ENCODE measurements around the gene ASTN2.

Gene ASTN2

GRCh38 chr9:116422119-116422979 lies 992.5 kb downstream of the ASTN2 start:
- no peak for DNase-seq

DNA sequence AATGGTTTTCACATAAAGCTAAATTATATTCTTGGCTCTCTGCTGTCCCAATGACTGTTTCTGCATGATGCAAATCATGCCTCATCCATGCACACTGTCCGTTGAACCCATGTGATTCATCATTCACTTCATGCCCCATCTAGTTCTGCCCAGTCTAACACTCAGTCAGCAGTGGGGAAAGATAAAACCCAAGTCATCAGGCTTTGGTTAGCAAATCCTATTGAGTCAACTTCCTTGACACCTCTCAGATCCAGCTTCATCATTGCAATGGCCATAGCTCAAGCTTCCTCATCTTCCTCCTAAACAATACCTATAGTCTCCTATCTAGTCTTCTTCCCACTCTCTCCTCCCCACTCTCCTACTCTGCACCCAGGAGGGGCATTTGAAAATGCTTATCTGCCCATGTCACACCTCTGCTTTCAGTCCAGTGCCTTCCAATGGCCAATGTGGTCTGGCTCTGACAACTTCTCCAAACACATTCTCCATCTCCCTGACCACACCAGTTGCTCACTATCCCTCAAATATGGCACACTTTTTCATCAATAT lies 993.8 kb downstream of the ASTN2 start:
- DNase-seq, result peak; percentile 53

GRCh38 chr9:116419181-116419580 lies 995.7 kb downstream of the ASTN2 start:
- no peak for DNase-seq

DNA sequence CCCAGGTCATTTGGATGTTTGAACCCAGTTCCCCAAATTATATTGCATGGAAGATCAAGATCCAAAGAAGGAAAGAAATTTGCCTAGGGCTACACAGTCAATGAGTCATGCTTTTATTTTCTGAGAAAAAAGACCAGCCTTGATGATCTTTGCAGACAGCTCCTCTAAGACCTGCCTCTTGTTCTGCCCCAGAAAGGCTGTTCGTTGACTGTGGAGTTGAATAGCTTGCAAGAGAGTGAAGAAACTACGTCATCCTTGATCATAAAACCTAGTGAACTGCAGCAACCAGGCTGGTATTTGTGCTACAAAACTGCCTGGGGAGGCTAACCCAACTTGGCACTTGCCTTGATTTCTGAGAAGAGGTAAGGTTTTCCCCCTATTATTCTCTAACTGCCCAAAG lies 997.4 kb downstream of the ASTN2 start:
- no peak for DNase-seq

- DNase-seq, result no peak
These were observed 998.4 kb downstream of the ASTN2 start for GRCh38 chr9:116416421-116416820.

GRCh38 chr9:116414374-116414773 lies 1000.5 kb downstream of the ASTN2 start:
- DNase-seq, result no peak

- DNase-seq, result no peak
These were observed 1003.4 kb downstream of the ASTN2 start for GRCh38 chr9:116411506-116411905.

DNA sequence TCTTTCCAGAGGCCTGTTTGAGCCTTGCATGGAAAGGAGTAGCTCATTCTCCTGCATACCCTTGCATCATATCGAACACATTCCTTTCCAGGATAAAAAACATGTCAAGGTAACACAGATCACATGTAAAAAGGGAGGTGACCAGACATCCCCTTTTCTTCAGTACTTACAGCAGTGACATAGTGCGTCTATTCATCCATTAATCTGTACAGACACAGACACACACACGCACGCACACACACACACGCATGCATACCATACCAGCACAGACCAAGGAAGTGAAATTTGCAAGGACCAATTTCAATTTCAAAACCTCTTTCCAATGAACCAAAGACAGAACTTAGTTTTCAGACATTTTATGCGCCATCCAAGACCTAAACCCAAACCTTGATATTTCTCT lies 1005.2 kb downstream of the ASTN2 start:
- no peak for DNase-seq

GRCh38 chr9:116409129-116409528 lies 1005.7 kb downstream of the ASTN2 start:
- DNase-seq, result no peak

DNA sequence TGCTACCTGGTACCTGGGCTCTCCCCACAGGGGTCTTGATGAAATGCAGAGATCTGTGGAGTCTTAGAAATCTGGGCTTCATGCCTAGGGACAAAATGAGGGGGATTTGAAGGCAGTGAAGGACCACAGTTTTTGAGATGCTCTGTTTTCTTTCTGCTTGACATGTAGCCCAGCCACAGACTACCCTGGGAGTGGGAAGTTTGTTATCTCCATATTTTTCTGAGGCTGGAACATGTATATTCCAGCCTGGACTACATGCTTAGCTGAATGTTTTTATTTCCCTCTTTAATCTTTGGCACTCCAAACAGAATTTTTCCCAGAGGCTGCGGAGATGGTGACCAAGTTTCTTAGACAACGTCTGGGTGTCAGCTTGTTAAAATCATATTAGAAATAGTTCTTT lies 1008.4 kb downstream of the ASTN2 start:
- DNase-seq, result no peak

- DNase-seq, result no peak
These were observed 1009.5 kb downstream of the ASTN2 start for GRCh38 chr9:116405321-116405720.

GRCh38 chr9:116404228-116404627 lies 1010.6 kb downstream of the ASTN2 start:
- DNase-seq, result no peak

GRCh38 chr9:116403171-116403570 lies 1011.7 kb downstream of the ASTN2 start:
- no peak for DNase-seq

DNA sequence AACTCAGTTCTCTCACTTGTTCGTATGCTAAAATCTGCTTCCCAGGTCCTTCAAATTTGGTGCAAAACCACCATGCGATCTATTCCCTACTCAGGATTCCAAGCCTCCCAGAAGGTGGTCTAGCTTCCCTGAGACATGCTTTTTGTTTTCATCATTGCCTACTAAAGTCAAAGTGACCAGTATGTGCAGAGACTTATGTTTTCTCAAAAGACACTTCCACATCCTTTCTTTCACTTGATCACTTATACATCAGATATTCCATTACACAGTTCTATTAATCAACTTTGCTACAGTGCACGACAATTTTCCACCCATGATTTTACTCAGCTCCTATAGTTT lies 1019.2 kb downstream of the ASTN2 start:
- no peak for DNase-seq

DNA sequence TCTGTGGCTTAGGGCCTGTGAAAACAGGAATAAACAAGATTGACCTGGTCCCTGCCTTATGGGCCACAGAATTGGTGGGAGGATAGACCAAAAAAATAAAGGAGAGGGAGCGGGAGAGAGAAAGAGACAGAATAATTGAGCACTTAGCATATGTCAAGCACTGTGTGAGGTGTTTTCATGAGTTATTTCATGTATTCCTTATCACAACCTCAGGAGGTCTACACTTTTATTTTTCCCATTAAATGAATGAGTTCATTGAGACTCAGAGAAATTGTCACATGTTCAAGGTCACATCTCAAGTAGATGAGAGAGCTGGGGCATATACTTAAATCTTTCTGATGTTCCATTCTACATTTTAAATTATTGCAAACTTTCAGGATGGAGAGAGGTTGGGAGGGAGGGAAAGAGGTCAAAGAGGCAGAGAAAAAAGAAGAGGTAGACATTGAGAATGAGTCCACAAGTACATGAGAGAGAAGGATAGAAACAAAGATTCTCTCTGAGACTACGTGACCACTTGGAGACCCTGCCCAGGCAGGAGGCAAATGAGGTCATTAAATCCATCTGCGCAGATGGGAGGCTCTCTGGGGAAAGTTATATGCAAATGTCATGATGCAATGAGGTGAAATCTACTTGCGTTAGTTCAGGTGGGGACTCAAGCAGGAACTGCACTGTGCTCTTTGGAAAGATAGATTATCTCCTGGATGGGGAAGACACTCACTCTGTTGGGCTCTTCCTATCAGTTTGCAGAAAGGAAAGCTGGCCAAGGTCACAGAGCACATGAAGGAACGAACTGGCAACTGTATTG lies 1019.8 kb downstream of the ASTN2 start:
- no peak for DNase-seq

DNA sequence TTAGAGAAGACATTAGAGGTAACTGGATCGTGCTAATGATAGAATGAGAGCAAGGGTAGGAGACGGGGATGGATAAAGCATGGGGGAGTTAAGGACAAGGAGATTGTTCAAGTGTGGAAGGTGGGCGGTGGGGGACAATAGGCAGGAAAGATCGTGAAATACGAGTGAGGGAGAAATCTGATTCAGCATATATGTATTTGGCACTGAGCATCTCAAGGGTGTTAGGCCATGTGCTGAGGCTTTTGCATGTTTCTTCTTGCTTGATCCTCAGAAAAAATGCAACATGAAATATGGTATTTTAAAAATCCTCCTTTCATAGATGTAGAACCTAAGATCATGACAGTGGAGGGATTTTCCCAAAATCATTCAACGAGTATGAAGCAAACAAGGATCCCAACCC lies 1020.8 kb downstream of the ASTN2 start:
- DNase-seq, result no peak

DNA sequence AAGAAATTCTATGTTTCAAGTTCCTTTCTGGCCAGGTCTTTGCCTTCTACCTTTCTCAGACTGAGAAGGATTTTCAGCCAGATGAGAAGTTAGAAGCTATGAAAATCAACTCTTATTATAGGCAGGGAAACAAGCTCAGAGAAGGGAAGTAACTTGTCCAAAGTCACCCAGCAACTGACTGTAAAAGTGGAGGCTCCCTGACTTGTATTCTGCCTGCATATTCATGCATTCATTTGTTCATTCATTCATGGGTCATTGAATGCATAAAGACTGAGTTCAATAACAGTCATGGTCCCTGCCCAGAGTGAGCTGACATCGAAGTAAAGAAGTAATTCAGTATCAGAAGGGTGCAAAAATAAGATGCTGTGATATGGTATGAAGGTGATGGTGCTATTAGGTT lies 1021.7 kb downstream of the ASTN2 start:
- no peak for DNase-seq

DNA sequence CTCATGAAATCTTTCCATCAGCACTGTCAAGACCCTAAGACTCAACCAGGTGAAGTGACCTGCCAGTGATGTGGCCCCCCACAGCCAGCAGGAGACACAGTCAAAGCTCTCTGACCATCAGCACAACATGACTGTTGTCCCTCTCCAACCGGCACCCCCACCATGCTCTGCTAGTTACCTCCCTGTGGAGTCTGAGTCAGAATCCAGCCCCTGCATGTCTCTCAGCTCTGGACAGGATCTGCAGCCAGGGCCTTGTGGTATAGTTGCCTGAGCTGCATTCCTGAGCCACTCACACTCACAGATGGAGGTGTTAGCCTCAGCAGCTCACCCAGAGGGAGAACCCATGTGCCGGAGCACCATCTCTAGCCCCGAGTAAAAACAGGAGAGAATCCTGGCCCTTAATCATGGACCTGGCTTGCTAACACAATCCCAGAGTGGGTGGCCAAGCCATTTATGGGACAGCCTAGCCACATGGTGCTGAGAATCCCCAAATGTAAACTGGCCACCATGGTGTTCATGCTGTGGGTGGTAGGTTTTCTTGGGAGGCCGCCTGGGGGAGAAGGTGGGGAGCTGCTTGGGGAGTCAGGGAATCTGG lies 1023.5 kb downstream of the ASTN2 start:
- DNase-seq, result peak; percentile 91

DNA sequence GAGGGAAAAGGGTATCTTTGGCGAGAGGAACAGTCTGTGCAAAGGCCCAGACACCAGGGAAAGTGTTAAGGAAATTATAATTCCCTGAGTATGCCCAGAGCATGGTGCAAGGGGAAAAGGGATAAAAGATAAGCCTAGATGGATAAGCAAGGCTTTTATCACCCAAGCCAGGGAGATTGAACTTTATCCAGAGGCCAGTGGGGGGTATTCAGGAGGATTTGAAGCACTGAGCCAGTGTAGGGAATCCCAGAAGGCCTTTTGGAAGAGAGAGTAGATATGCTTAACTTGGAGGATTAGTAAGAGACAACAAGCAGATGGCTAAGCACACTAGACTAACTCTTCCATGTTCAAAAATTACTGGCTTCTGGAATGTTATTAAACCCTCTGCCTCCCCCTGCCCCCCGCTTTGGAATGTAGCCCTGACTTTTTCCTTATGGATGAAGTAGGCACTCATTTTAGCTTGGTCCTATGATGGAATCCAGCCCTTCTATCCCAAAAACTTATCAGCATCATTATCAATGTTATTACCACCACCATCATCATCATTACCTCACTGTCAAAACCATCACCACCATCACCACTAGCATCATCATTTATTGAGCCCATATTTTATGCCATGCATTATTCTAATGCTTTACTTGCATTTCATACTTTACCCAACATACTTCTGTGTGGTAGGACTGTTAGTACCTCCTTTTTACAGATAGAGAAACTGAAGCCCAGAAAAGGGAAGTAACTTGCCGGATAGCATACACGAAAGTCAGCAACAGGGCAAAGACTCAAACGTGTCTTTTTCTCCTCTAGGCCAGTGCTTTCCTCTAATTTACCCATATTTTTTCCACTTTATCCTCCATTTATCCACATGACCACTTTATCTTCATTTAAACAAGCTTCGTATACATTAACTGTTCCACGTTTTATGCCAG lies 1024.3 kb downstream of the ASTN2 start:
- DNase-seq, result peak; percentile 65

GRCh38 chr9:116389541-116390302 lies 1025.1 kb downstream of the ASTN2 start:
- DNase-seq, result no peak

GRCh38 chr9:116387934-116388698 lies 1026.7 kb downstream of the ASTN2 start:
- no peak for DNase-seq

Measured in fibroblast of skin of right quadriceps (primary cell).